Measurements from ENCODE around the gene ATG101.

Gene ATG101

DNA sequence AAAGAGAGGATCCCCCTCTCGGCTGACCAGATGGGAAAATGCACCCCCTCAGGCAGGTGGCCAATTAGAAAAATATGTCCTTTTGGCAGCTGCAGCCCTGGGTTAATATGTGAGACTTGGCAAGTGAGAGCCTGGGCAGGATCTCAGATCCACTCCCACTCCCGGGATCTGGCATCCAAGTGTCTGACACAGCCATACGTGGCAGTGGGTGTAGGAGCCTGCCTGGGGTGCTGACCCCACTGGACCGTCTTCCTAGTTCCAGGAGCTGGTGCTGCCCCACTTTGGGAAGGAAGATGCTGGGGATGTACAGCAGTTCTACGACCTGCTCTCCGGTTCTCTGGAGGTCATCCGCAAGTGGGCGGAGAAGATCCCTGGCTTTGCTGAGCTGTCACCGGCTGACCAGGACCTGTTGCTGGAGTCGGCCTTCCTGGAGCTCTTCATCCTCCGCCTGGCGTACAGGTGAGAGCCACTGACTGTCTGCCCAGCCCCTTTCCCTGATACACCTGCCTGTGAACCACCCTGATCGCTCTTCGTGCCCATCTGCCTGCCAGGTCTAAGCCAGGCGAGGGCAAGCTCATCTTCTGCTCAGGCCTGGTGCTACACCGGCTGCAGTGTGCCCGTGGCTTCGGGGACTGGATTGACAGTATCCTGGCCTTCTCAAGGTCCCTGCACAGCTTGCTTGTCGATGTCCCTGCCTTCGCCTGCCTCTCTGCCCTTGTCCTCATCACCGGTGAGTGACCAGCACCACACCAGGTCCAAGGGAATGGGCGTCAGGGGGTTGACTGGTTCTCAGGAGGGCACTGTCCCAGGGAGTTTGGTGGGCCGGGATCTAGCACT lies 12.8 kb upstream of the ATG101 start:
- DNase-seq (ENCODE audit: extremely low spot score, insufficient read length, low read depth), result no peak

DNA sequence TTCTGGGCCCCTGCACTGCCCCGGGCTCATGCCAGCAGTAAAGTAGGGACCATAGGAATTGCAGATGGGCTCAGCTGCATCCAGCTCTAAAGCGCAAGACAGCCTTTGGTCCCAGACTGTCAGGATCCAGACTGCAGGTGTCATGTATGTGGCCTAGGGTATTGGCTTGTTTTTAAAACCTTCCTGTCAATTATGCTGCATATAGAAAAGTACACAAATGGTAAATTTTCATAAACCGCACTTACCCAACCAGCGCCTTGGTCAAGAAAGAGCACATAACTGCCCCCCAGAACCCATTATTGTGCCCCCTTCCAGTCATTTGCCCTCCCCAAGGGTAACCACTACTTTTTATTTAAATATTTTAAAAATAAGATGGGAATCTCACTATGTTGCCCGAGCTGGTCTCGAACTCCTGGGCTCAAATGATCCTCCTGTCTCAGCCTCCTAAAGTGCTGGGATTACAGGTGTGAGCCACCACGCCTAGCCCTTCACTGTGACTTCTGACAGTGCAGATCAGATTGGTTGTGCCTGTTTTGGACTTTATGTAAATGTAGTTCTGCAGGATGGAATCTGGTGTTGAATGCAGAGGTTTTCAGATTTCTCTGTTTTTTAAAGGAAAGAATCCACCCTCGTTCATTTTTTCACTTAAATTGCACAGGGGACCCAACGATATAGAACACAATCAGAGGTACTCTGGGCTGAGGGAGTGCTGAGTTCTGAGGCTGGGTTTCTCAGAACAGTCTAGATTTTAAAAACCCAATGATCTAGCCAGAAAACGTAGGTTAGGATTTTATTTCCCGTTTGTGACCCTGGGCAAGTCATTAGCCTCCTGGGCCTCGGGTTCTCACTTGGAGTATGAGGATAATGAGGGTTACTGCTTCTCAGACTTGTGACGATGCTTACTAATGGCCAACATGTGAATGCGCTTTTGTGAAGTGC lies 11.9 kb upstream of the ATG101 start:
- FAIRE-seq, result no peak

More for the DNA sequence above, 12.8 kb upstream of the ATG101 start:
- no peak for FAIRE-seq

DNA sequence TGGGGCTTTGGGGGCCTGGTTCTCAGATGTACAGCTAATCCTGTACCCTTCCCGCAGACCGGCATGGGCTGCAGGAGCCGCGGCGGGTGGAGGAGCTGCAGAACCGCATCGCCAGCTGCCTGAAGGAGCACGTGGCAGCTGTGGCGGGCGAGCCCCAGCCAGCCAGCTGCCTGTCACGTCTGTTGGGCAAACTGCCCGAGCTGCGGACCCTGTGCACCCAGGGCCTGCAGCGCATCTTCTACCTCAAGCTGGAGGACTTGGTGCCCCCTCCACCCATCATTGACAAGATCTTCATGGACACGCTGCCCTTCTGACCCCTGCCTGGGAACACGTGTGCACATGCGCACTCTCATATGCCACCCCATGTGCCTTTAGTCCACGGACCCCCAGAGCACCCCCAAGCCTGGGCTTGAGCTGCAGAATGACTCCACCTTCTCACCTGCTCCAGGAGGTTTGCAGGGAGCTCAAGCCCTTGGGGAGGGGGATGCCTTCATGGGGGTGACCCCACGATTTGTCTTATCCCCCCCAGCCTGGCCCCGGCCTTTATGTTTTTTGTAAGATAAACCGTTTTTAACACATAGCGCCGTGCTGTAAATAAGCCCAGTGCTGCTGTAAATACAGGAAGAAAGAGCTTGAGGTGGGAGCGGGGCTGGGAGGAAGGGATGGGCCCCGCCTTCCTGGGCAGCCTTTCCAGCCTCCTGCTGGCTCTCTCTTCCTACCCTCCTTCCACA lies 11.0 kb upstream of the ATG101 start:
- no peak for FAIRE-seq
- DNase-seq (ENCODE audit: extremely low spot score, insufficient read length, low read depth), result no peak

More for the DNA sequence above, 11.9 kb upstream of the ATG101 start:
- DNase-seq (ENCODE audit: extremely low spot score, insufficient read length, low read depth), result no peak

DNA sequence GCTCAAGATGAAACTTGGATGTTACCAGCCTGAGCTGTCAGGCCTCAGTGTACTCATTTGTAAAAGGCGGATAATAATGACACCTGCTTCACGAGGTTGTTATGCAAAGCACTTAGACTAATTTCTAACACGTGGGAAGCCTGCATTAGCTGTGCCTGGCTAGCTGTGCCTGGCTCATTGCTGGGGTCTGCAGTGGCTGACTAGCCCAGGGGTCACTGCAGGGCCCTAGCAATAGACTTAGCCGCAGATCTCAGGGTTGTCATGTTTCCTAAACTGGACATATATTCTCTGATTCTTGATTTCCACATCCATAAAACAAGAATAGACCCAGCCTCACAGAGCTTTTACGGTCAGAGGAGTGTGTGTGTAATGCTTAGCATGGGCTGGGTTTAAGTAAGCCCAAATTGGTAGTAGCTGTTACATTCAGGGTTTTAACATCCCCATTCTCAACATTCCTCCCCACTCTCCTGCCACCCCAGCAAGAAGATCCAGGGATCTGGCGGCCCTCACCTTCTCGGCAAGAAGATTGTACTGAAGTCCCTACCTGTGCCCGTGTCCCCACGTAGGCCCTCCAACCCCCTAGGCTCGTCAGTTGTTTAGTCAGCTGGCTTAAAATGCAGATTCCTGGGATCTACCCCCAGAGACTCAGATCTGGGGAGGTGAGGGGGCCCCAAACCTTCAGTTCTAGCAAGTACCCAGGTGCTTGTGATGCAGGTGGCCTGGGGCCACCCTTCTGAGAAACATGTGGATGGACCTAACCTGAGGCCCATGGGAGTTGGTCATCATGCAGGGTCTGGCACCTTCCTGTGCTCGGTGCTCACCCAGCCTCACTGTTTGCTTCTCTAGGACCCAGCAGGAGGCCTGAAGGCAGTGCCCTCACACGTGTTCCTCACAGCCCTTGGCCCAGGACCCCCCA lies 9.9 kb upstream of the ATG101 start:
- FAIRE-seq, result no peak
- DNase-seq (ENCODE audit: extremely low spot score, insufficient read length, low read depth), result no peak

DNA sequence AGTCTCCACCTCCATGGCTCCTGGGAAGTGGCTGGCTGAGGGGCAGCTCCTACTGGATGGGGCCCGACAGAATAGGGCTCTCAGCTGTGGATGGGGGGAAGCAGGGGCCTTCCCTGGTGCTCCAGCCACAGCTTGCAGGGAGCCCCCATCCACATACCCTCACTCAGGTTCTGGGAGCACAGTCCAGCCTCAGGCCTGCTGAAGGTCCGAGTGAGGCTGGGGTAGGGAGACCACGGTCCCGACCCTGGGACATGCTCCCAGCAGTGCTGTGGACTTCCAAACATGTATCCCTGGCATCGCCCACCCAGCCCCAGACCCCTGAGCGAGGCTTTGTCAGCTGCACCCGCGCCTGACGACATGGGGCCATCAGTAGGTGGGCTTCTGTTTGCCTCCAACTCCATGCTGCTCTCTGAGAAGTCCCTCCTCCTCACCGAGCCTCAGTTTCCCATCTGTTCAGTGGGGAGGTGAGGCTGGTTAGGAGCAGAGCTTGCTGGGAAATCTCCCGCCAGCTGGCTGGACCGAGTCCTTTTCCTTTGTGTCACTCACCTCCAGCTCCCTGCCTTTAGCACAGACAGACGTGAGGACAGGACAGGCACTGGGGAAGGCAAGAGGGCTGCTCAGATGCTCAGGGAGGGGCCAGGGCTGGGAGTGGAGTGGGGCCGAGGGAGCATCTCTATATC lies 9.1 kb upstream of the ATG101 start:
- DNase-seq (ENCODE audit: extremely low spot score, insufficient read length, low read depth) (no peak), FAIRE-seq (no peak)

DNA sequence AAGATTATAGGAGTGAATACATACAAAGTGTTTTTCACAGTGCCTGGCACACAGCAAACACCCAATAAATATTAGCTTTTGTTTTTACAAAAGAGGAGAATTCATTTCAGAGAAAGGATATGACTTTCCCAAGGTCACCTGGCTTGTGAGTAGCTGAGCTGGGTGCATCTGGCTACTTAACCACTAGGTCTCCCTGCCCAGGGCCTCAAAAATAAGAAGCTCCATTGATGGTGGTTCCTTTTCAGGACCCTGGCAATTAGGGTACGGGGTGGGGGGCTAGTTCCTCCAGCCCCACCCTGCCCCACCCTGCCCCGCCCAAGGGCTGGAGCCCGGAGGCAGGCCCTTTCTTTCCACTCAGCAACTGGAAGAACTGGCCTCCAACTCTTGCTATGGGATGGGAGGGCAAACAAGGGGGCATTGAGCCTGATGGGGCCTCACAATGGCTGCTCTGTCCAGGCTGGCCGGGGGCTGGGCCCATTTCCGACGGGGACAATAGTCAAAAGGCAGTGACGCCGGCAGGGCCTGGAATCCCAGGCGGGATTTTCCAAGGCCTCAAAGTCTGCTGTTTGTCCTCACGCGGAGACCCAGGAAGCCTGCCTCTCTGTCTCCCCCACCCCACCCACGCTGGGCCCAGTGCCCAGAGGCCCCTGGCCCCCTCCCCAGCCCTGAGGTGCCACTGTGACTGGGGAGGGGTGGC lies 8.2 kb upstream of the ATG101 start:
- DNase-seq (ENCODE audit: extremely low spot score, insufficient read length, low read depth) (no peak), FAIRE-seq (no peak)

DNA sequence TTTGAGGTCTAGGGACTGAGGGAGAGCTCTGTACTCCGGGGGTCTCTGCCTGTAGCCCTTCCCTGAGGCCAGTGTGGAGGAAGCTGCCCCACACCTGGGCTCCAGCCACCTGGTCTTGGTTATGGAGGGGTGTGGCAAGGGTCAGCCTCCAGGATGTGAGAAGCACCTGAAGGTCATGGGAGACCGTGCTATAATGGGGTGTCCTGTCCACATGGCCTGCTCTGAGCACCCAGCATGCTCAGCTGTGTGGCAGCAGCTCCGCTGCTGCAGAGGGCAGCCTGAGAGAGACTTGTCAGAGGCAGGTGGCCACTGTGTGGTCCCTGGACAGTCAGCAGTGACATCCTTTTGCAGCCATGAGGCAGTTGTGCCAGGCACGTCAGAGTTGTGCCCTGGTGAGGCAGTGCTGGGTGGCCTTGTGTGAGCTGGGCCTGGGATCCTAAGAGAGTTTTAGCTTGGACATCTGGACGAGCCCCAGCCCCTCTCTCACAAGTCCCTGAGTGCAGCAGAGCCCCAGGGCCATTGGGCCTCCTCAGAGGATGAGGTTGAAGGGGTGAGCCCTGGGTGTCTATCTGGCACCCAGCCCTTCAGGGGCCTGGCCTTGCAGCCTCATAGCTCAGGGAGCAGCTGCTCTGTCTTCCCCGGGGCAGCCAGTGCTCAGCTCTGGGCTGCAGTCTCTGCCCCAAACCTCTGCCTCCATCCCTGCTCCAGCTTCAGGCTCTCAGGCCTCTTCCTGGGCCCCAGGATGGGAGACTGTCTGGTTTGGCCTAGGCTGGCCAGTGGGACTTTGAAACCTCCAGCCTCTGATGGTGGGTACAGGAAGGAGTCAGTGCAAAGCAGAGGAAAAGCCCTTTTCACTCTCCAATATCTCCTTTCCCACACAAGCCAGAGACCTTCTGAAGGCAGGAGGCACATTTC lies 7.4 kb upstream of the ATG101 start:
- FAIRE-seq, result no peak

DNA sequence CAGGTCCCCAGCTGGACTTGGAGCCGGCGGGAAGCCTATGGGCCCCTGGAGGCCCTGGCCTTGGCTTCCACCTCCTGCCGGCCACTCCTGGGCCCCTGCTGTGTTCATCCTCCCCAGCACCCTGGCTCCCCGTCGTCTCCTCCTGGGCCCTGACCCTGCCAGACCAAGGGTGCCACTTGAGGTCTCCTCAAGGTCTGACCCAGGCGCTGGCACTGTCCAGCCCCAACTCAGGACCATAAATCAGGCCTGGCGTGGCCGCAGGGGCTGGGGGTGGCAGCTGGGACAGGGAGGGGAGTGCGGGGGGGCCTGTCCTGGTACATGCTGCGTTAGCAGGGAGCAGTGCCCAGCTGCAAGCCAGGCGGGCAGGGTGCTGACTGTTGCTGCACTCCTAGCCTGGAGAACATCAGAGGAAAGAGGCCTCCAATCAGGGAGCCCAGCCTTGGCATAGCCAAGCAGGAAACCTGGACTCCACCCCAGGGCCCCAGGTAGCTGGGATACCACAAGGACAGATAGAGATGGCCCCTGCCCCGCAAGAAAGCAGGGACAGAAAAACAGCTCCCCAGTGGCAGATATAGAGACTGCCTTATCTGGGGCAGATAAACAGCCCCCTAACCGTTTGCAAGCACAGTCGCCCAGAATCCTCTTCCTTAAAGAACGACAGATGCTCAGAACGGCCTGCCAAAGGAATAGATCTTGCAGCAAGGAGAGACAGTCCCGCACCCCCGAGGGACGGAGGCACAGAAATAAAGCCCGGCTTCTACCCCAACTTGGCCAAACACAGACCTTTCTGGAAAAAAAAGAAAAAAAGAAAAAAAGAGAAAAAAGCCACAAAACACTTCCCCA lies 6.5 kb upstream of the ATG101 start:
- no peak for DNase-seq (ENCODE audit: extremely low spot score, insufficient read length, low read depth)
- FAIRE-seq, result no peak

More for the DNA sequence above, 7.4 kb upstream of the ATG101 start:
- no peak for DNase-seq (ENCODE audit: extremely low spot score, insufficient read length, low read depth)

DNA sequence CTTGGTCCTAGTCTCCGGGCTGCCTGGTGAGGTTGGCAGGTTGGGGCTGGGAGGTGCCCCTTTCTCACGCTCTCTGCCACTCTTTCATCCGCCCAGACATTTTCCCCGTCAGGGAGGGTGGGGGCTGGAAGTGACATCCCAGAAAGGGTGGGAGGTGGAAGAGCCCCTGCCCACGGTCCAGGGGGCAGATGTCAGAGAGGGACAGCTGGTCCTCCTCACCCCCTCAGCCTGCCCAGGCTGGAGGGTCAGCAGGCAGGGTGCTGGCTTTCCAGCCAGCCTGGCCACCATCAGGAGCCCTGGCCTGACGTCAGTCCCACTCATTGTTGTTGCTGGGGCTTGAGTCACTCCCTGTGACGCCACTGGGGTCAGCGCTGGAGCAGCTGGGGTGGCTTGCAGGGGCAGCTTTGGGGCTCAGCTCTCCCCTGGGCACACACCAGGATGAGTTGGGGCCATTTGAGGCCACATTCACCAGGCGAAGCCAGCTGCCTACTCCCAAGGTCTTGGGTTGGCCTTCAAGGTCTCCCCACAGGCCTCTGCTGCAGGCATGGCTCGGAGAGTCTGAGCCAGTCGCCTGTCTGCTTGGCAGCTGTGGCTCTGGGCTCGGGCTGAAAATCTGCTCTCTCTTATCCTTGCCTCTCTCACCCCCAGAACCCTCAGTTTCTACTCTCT lies 5.7 kb upstream of the ATG101 start:
- FAIRE-seq, result no peak
- no peak for DNase-seq (ENCODE audit: extremely low spot score, insufficient read length, low read depth)

DNA sequence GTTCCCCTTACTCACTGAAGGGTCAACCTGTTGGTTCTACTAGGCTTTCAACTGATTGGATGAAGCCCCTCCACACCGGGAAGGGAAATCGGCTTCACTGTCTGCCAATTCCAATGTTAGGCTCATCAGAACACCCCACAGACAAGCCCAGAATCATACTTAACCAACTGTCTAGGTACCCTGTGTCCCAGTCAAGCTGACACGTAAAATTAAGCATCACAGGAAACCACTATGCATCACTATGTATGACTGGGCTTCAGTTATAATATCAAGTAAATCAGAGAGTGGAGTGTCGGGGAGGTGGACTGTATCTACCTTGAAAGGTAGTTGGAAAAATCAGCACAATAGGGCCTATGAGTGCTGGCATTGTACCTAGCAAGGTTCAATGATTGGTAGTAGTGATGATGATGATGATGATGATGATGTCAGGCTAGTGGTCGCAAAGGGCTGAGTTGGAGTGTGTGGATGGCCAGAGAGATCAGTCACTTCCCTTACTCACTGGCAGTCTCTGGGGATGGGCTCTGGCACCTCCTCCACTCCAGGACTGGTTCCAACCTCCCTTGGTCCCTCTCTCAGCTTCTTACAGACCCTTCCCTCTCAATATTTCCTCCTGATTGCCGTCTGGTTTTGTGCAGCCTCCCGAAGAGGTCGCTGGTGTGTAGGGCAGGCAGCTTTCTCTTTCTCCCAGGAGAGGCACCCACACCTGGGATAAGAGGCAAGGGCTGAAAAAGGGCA lies 3.3 kb upstream of the ATG101 start:
- DNase-seq (ENCODE audit: extremely low spot score, insufficient read length, low read depth), result no peak
- FAIRE-seq, result no peak

DNA sequence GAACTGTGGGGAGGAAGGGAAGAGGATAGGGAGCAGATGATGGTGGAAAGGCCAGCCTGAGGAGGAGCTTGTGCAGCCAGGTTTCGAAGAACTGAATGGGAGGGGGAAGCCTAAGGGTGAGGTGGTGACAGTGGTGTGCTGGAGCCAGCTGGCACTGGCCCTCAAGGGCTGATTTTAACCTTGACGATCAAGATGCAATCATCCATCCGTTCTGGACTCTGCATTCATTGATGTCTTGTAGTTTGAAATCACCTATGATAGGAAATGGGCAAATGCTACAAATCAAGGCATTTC lies 2.8 kb upstream of the ATG101 start:
- no peak for DNase-seq (ENCODE audit: extremely low spot score, insufficient read length, low read depth)
- no peak for FAIRE-seq

DNA sequence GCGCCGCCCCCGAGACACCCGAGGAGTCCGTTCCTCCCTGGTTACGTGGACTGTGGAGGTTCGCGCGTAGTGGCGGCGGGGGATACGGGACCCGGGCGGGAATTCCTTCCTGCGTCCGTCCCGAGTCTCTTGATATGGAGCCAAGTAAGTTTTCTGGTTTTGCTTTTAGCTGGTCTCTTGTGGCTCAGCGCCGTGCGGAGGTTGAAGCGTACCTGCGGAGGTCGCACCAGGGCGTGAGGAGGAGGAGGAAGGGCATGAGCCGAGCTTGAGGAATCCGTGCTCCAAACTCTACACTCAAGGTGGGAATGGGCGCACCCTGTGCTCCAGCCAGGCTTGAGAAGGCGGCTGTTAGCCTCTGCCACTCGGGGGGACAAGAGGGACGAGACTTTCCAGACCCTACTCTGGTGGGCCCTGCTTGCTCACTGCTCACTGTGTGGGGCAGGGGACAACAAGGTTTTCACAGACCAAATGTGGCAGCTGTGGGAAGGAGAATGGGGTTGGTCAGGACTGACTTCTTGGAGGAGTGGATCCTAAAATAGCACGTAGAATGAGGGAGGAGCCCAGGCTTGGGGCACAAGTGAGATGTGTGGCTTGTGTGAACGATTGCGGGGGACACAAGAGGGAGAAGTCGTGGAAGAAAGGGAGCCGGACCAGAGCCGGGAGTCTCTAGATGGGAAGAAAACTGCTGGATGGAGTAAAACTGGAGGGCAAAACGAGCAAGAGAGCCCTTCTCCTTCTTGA lies 577 bp downstream of the ATG101 start:
- DNase-seq (ENCODE audit: extremely low spot score, insufficient read length, low read depth) (no peak), FAIRE-seq (peak; percentile 35)

DNA sequence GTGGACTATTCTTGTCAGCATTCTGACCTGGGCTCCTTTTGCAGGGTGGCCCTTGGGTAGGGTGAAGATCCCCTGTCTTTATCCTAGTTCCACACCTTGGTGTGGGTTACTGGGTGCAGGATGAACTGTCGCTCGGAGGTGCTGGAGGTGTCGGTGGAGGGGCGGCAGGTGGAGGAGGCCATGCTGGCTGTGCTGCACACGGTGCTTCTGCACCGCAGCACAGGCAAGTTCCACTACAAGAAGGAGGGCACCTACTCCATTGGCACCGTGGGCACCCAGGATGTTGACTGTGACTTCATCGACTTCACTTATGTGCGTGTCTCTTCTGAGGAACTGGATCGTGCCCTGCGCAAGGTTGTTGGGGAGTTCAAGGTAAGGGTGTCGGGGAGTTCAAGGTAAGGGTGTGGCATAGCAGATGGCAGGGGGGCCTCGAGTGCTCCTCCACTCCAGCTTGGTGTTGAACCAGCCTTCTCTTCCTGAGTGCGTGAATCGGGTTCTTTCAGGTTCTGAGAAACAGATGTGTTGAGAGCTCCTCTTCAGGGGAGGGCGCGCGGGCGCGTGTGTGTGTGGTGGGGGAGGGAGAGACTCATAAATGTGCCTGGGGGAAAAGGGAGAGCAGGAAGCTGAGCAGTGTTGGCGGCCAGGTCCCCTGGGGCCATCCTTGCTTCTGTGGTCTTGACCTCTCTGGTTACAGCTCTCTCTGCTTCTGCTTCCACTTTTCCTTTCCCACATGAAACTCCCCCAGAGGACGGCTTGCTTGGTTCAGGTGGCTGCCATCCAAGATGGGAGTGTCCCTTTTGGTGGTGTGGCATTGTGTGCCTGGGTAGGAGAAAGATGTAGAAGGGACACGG lies 4.0 kb downstream of the ATG101 start:
- DNase-seq (ENCODE audit: extremely low spot score, insufficient read length, low read depth), result no peak
- FAIRE-seq, result peak; percentile 80

All from GM18507 (cell line).